NCI-H187 (cell line): ENCODE results near the gene PLA2G2F.

Experiments
- DNase-seq, 2 experiments: peaks; one replicate each; lab custom pipeline; 2025; lab: John Stamatoyannopoulos, UW

PLA2G2F gene

GRCh38 chr1:20142001-20142710 lies 3.0 kb downstream of the PLA2G2F start:
- no peak for DNase-seq

GRCh38 chr1:20143318-20143717 lies 4.2 kb downstream of the PLA2G2F start:
- no peak for DNase-seq

DNA sequence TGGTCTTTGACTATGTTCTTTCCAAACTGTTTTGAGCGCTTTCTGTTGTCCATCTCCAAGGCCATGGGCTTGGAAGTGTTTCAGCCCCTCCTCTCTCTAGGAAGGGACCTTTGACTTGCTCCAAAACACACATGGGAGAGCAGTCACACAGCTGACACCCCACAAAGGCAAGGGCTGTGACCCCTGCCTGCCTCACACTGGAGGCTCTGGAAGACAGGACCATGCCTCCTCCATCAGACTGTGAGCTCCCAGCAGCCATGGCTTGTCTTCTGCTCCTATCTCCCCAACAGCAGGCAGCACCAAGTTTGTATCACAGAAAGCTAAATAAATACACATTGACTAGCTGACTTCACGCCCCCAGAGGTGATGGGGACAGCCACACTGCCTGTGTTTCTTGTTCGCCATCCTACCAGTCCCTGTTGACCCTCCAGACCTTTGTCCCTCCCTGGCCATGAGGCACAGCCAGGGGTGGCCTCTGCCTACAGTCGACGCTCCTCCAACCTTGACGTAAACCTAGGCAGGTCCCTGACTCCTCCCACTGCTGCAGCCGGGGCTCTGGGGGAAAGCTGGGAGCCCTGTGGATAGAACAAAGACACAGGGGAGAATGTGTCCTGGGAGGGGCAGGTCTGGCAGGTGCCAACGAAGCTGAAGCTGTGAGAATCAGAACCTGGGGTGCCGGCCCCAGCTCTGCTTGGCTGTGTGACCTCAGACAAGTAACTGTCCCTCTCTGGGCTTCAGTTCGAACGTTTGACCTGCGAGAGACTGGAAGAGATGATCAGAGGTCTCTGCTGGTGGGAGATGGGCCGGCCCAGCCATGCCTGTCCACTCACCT lies 4.8 kb downstream of the PLA2G2F start:
- no peak for DNase-seq

GRCh38 chr1:20147846-20148570 lies 8.9 kb downstream of the PLA2G2F start:
- no peak for DNase-seq

GRCh38 chr1:20148571-20149500 lies 9.7 kb downstream of the PLA2G2F start:
- DNase-seq: no peak

GRCh38 chr1:20149601-20150325 lies 10.6 kb downstream of the PLA2G2F start:
- no peak for DNase-seq

GRCh38 chr1:20150326-20150705 lies 11.2 kb downstream of the PLA2G2F start:
- DNase-seq: no peak

- DNase-seq: no peak
Measured at GRCh38 chr1:20150969-20151368, 11.8 kb downstream of the PLA2G2F start.

GRCh38 chr1:20151906-20152598 lies 12.9 kb downstream of the PLA2G2F start:
- peak; percentile 13 to 18 for DNase-seq

GRCh38 chr1:20152599-20152930 lies 13.4 kb downstream of the PLA2G2F start:
- no peak for DNase-seq

DNA sequence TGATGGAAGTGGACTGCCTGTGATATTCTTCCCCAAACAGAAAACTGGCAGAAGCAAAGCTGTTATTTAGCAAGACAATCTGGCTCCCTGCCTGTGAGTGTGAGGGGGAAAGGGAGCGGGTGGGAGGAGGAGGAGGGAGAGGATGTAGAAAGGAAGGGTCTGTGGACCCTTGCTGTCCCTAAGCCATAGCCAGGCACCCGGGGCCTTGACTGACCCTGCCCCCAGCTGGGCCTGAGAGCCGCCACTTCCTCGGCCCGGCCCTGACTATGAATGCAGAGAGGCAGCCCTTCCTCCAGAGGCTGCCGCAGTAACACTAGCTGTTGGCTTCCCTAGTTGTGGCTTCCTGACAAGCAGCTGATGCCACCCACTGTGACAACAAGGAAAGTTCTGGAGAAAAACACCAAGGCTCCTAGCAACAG lies 13.9 kb downstream of the PLA2G2F start:
- DNase-seq: no peak

- DNase-seq: no peak
Measured at GRCh38 chr1:20154301-20154831, 15.2 kb downstream of the PLA2G2F start.

GRCh38 chr1:20158358-20159070 lies 19.4 kb downstream of the PLA2G2F start:
- no peak for DNase-seq

DNA sequence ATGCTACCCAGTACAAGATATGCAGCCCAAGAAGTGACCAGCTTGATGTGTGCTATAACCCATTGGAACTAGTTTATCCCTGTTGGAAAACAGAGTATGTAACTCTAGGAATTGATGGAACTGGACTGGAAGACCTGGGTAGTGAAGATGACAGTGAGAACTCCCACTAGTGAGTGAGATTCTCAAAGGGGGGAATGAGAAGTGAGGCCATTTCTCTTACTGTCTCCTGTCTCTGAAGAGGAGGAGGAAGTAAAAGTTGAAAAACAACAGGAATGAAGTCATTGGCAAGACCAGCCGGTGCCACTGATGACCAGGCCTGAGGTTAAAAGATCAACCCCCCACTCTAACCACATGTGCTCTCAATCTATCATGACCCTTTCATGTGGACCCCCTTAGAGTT lies 20.9 kb downstream of the PLA2G2F start:
- no peak for DNase-seq

- DNase-seq: no peak
Measured at GRCh38 chr1:20164694-20165202, 25.6 kb downstream of the PLA2G2F start.

GRCh38 chr1:20165522-20165951 lies 26.4 kb downstream of the PLA2G2F start:
- no peak for DNase-seq

GRCh38 chr1:20166051-20166450 lies 26.9 kb downstream of the PLA2G2F start:
- no peak for DNase-seq

DNA sequence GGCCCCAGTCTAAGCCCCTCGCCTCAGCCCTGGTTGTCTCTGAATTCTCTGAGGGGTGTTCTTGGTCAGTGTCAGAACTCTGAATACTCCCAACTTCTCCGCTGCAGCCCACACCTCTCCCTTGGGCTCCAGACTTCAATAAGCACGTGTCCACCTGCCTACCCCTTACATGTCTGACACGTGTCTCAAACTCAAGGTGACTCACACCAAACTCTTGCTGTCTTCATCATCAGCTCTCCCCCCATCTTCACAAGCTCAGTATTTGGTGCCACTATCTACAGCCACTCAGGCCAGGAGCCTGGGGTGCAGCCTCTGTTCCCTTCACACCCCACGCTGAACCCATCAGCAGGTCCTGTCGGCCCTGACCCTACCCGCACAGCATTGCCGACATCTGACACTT lies 28.0 kb downstream of the PLA2G2F start:
- no peak for DNase-seq
